Measurements from ENCODE around the gene CDYL.

DNA sequence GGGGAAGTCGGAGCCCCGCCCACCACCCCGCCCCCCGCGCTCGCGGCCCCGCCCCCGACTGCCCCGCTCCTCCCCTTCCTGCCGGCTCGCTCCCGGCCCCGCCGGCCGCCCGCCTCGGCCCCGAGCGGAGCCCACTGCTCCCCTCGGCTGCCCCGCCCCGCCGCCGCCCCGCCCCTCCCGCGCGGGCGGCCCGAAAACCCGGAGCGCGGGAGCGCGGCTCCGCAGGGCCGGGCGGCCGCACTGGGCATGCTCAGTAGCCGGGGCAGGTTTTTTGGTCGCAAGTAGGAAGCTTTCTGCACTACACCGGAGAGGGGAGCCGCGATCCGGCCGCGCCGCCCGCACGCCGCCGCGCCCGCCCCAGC, at the start of gene CDYL:
- TF ChIP-seq, protein P1, sequence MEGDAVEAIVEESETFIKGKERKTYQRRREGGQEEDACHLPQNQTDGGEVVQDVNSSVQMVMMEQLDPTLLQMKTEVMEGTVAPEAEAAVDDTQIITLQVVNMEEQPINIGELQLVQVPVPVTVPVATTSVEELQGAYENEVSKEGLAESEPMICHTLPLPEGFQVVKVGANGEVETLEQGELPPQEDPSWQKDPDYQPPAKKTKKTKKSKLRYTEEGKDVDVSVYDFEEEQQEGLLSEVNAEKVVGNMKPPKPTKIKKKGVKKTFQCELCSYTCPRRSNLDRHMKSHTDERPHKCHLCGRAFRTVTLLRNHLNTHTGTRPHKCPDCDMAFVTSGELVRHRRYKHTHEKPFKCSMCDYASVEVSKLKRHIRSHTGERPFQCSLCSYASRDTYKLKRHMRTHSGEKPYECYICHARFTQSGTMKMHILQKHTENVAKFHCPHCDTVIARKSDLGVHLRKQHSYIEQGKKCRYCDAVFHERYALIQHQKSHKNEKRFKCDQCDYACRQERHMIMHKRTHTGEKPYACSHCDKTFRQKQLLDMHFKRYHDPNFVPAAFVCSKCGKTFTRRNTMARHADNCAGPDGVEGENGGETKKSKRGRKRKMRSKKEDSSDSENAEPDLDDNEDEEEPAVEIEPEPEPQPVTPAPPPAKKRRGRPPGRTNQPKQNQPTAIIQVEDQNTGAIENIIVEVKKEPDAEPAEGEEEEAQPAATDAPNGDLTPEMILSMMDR (IDR thresholded peaks at IDR 0.05), result no peak
- TF ChIP-seq POLR2A (IDR thresholded peaks at IDR 0.05), result peak in 1 of 3 donors; percentile 23

All from body of pancreas (tissue), 4 donors.